Hypothalamus (tissue), 51 donors: ENCODE measurements around the gene TAS2R14.

Experiments
- DNase-seq, 51 donors: peaks; one replicate each; lab custom pipeline; 2025; lab: John Stamatoyannopoulos, UW

Gene TAS2R14

GRCh38 chr12:10909462-10909861, 29.6 kb downstream of the TAS2R14 start, which contains the start of gene TAS2R13:
TAS2R13 (minus strand) TSS chr12:10909562; CDS start chr12:10909298, 264 bp downstream.
- no peak for DNase-seq

- DNase-seq, result no peak
Measured at GRCh38 chr12:10904686-10905085, 34.4 kb downstream of the TAS2R14 start.

- no peak for DNase-seq
Measured at GRCh38 chr12:10901427-10901826, 37.6 kb downstream of the TAS2R14 start.

GRCh38 chr12:10900972-10901371, 38.1 kb downstream of the TAS2R14 start:
- no peak for DNase-seq

- DNase-seq, result no peak
Measured at GRCh38 chr12:10900530-10900929, 38.5 kb downstream of the TAS2R14 start.

GRCh38 chr12:10896854-10897253, 42.2 kb downstream of the TAS2R14 start:
- no peak for DNase-seq

- DNase-seq, result no peak
Measured at GRCh38 chr12:10891937-10892336, 47.1 kb downstream of the TAS2R14 start.

GRCh38 chr12:10889226-10889625, 49.8 kb downstream of the TAS2R14 start:
- DNase-seq, result no peak
